ENCODE results near the gene PJVK. TPM values are rescaled to one million over a fixed set of nuclear protein-coding genes. Genes with fewer than 3 reads are reported as not detected.

PJVK gene
- polyA plus RNA-seq, 1 donor from 2014 or later, result 5.5 TPM

DNA sequence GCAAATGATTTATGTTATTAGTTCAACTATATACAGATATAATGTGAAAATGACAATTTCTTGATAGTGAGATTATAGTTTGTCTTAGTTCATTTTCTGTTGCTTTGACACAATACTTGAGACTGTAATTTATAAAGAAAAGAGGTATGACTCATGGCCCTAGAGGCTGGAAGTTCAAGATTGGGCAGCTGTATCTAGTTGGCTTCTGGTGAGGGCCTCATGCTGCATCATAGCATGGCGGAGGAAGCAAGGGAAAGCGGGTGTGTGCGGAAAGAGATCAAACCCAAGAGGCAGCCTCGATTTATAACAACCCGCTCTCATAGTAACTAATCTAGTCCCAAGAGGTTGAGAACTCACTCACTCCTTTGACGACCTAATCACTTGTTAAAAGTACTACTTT, 40.4 kb downstream of the PJVK start:
- peaks cover 3% of the 10 kb centered on the region for H3K36me3 ChIP-seq (ENCODE audit: insufficient read depth, low read length)
- H3K4me3 ChIP-seq (ENCODE audit: low read length), result no peak overlapping the region
- no peaks in the 10 kb centered on the region for H3K27me3 ChIP-seq (ENCODE audit: insufficient read depth, low read depth, low read length)
- no peaks in the 10 kb centered on the region for H3K9me3 ChIP-seq (ENCODE audit: low read length)
- H3K27ac ChIP-seq (ENCODE audit: low read length), result no peak overlapping the region
- H3K9ac ChIP-seq (ENCODE audit: low read length), result no peak overlapping the region
- no peaks in the 10 kb centered on the region for H4K20me1 ChIP-seq (ENCODE audit: insufficient read depth)
- TF ChIP-seq SMC3 (conservative IDR thresholded peaks at IDR 0.05; ENCODE audit: poor library complexity) (no peak), RAD21 (conservative IDR thresholded peaks at IDR 0.05) (no peak), POLR2AphosphoS5 (IDR thresholded peaks at IDR 0.05) (no peak), TAF1 (IDR thresholded peaks at IDR 0.05; ENCODE audit: low read depth) (no peak), EP300 (conservative IDR thresholded peaks at IDR 0.05; ENCODE audit: poor library complexity, severe bottlenecking) (no peak), MXI1 (conservative IDR thresholded peaks at IDR 0.05; ENCODE audit: poor library complexity, severe bottlenecking) (no peak), EZH2 (IDR thresholded peaks at IDR 0.05; ENCODE audit: borderline replicate concordance, insufficient read depth, low read length, poor library complexity, severe bottlenecking) (no peak)
- TF ChIP-seq, protein P1, sequence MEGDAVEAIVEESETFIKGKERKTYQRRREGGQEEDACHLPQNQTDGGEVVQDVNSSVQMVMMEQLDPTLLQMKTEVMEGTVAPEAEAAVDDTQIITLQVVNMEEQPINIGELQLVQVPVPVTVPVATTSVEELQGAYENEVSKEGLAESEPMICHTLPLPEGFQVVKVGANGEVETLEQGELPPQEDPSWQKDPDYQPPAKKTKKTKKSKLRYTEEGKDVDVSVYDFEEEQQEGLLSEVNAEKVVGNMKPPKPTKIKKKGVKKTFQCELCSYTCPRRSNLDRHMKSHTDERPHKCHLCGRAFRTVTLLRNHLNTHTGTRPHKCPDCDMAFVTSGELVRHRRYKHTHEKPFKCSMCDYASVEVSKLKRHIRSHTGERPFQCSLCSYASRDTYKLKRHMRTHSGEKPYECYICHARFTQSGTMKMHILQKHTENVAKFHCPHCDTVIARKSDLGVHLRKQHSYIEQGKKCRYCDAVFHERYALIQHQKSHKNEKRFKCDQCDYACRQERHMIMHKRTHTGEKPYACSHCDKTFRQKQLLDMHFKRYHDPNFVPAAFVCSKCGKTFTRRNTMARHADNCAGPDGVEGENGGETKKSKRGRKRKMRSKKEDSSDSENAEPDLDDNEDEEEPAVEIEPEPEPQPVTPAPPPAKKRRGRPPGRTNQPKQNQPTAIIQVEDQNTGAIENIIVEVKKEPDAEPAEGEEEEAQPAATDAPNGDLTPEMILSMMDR (IDR thresholded peaks at IDR 0.05; ENCODE audit: poor library complexity, severe bottlenecking), result no peak
- TF ChIP-seq, protein P2, sequence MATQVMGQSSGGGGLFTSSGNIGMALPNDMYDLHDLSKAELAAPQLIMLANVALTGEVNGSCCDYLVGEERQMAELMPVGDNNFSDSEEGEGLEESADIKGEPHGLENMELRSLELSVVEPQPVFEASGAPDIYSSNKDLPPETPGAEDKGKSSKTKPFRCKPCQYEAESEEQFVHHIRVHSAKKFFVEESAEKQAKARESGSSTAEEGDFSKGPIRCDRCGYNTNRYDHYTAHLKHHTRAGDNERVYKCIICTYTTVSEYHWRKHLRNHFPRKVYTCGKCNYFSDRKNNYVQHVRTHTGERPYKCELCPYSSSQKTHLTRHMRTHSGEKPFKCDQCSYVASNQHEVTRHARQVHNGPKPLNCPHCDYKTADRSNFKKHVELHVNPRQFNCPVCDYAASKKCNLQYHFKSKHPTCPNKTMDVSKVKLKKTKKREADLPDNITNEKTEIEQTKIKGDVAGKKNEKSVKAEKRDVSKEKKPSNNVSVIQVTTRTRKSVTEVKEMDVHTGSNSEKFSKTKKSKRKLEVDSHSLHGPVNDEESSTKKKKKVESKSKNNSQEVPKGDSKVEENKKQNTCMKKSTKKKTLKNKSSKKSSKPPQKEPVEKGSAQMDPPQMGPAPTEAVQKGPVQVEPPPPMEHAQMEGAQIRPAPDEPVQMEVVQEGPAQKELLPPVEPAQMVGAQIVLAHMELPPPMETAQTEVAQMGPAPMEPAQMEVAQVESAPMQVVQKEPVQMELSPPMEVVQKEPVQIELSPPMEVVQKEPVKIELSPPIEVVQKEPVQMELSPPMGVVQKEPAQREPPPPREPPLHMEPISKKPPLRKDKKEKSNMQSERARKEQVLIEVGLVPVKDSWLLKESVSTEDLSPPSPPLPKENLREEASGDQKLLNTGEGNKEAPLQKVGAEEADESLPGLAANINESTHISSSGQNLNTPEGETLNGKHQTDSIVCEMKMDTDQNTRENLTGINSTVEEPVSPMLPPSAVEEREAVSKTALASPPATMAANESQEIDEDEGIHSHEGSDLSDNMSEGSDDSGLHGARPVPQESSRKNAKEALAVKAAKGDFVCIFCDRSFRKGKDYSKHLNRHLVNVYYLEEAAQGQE (IDR thresholded peaks at IDR 0.05; ENCODE audit: borderline replicate concordance), result no peak
- H3F3A ChIP-seq (ENCODE audit: insufficient read depth, low read length, poor library complexity, severe bottlenecking), result no peaks in the 10 kb centered on the region
- no peak overlapping the region for H3K4me2 ChIP-seq (ENCODE audit: low read length)
- H3K9me2 ChIP-seq (ENCODE audit: insufficient read depth, low read length), result no peaks in the 10 kb centered on the region
- no peak overlapping the region for H2AFZ ChIP-seq (ENCODE audit: low read depth, low read length)
- H3K79me2 ChIP-seq (replicated peaks; ENCODE audit: insufficient read depth, low read length), result peaks cover 4% of the 10 kb centered on the region

DNA sequence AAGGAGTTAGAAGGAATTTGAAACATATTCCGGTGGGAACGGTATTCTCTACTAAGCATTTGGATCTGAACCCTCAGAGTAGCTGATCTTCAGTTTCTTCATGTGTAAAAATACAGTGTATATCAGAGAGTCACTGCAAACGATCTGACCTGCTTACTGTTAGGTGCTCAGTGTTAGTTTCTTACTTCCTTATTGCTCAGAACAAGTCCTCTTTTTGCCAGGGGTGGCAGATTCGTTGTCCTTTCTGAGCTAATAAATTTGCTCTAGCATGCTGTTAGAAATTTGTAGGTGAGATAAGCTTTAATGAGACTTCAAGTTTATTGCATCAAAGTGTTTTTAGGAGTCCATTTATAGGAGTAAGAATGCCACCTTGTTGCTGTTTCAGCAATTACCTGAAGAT, 44.9 kb downstream of the PJVK start:
- Histone ChIP-seq H3K4me2 (ENCODE audit: low read length) (no peak overlapping the region), H3K27ac (ENCODE audit: low read length) (no peak overlapping the region), H3K79me2 (replicated peaks; ENCODE audit: insufficient read depth, low read length) (no peaks in the 10 kb centered on the region), H3F3A (ENCODE audit: insufficient read depth, low read length, poor library complexity, severe bottlenecking) (no peaks in the 10 kb centered on the region), H3K27me3 (ENCODE audit: insufficient read depth, low read depth, low read length) (no peaks in the 10 kb centered on the region), H3K9me2 (ENCODE audit: insufficient read depth, low read length) (no peaks in the 10 kb centered on the region), H3K36me3 (ENCODE audit: insufficient read depth, low read length) (peaks cover 12% of the 10 kb centered on the region), H3K4me3 (ENCODE audit: low read length) (no peak overlapping the region), H4K20me1 (ENCODE audit: insufficient read depth) (no peaks in the 10 kb centered on the region), H3K9me3 (ENCODE audit: low read length) (no peaks in the 10 kb centered on the region), H3K9ac (ENCODE audit: low read length) (no peak overlapping the region), H2AFZ (ENCODE audit: low read depth, low read length) (no peak overlapping the region)
- no peak for TF ChIP-seq POLR2AphosphoS5 (IDR thresholded peaks at IDR 0.05)
- TF ChIP-seq MXI1 (conservative IDR thresholded peaks at IDR 0.05; ENCODE audit: poor library complexity, severe bottlenecking), result no peak
- no peak for TF ChIP-seq EZH2 (IDR thresholded peaks at IDR 0.05; ENCODE audit: borderline replicate concordance, insufficient read depth, low read length, poor library complexity, severe bottlenecking)
- TF ChIP-seq SMC3 (conservative IDR thresholded peaks at IDR 0.05; ENCODE audit: poor library complexity), result no peak

All from neural cell (in vitro differentiated cells).